Hepatocyte (in vitro differentiated cells): Measurements from ENCODE around the gene KIAA1671. TPM values are rescaled to one million over a fixed set of nuclear protein-coding genes. Genes with fewer than 3 reads are reported as not detected.

Experiments
- DNase-seq: peaks from one replicate; pipeline ENCODE4 v3.0.0-alpha.2; 2016; ENCODE audit warnings: low spot score
- H2AFZ ChIP-seq: fragments of 200-600 bp; sonication (generic); 2 replicates; pipeline ENCODE4 v1.6.0; 2016; ENCODE audit warnings: antibody characterized with exemption, mild to moderate bottlenecking
- H3K27ac ChIP-seq: fragments of 200-600 bp; sonication (generic); 2 replicates; pipeline ENCODE4 v1.5.1; 2016; ENCODE audit warnings: mild to moderate bottlenecking
- H3K27me3 ChIP-seq: fragments of 200-600 bp; sonication (generic); 2 replicates; pipeline ENCODE4 v1.6.1; 2016
- H3K36me3 ChIP-seq: fragments of 200-600 bp; sonication (generic); replicated peaks from 2 replicates; pipeline ENCODE4 v1.5.1; 2016; ENCODE audit warnings: low read depth; ENCODE audit not compliant: insufficient read depth
- H3K4me1 ChIP-seq: fragments of 200-600 bp; sonication (generic); 2 replicates; pipeline ENCODE4 v1.5.1; 2016; ENCODE audit warnings: mild to moderate bottlenecking, moderate library complexity; ENCODE audit not compliant: insufficient read depth
- H3K4me2 ChIP-seq: fragments of 200-600 bp; sonication (generic); 2 replicates; pipeline ENCODE4 v1.6.0; 2016
- H3K4me3 ChIP-seq: fragments of 200-600 bp; sonication (generic); 2 replicates; pipeline ENCODE4 v1.5.1; 2016; ENCODE audit warnings: mild to moderate bottlenecking
- H3K79me2 ChIP-seq: fragments of 200-600 bp; sonication (generic); 2 replicates; pipeline ENCODE4 v1.6.0; 2017; ENCODE audit warnings: mild to moderate bottlenecking
- H3K9me2 ChIP-seq: fragments of 200-600 bp; sonication (generic); replicated peaks from 2 replicates; pipeline ENCODE4 v1.6.0; 2017; ENCODE audit warnings: mild to moderate bottlenecking; ENCODE audit not compliant: insufficient read depth
- H3K9me3 ChIP-seq: fragments of 200-600 bp; sonication (generic); 2 replicates; pipeline ENCODE4 v1.5.1; 2016; ENCODE audit warnings: low read depth, mild to moderate bottlenecking
- H4K20me1 ChIP-seq: fragments of 200-600 bp; sonication (generic); 2 replicates; pipeline ENCODE4 v1.6.0; 2016; ENCODE audit warnings: mild to moderate bottlenecking; ENCODE audit not compliant: insufficient read depth, poor library complexity, severe bottlenecking
- EZH2 ChIP-seq: fragments of 200-600 bp; sonication (generic); IDR thresholded peaks from 2 replicates; pipeline ENCODE4 v1.6.1; 2016; ENCODE audit warnings: antibody characterized with exemption, mild to moderate bottlenecking, borderline replicate concordance
- EZH2phosphoT487 ChIP-seq: fragments of 200-600 bp; sonication (generic); IDR thresholded peaks from one replicate; pipeline ENCODE4 v1.6.1; 2018; ENCODE audit warnings: antibody characterized with exemption, mild to moderate bottlenecking, low read depth, moderate library complexity; ENCODE audit not compliant: unreplicated experiment, severe bottlenecking
- WGBS: methylation state at CpG from one replicate; pipeline ENCODE4 v1.1.6; 2016; ENCODE audit warnings: low lambda C conversion rate; ENCODE audit errors: missing lambda C conversion rate; 5-methylcytosine and 5-hydroxymethylcytosine counted together
- polyA plus RNA-seq: library from polyadenylated mRNA; unstranded; fragments of >200 nt; fragmentation: Nextera tagmentation; extraction: Ambion mirVana; gene quantifications from 2 replicates; pipeline ENCODE4 v1.2.1, GENCODE V29; 2016
- total RNA-seq: library from RNA; depleted of rRNA; stranded (reverse); fragments of >200 nt; gene quantifications from 2 replicates; pipeline ENCODE4 v1.2.3, GENCODE V29; 2014
- TF ChIP-seq, protein P1 (sequence below): fragments of 200-600 bp; sonication (generic); IDR thresholded peaks from 2 replicates; pipeline ENCODE4 v1.5.1; 2016; ENCODE audit warnings: antibody characterized with exemption, mild to moderate bottlenecking; ENCODE audit not compliant: poor library complexity

KIAA1671 gene
- total and polyA plus RNA-seq, 2 experiments from 2014 or later: 8.1 to 26.5 TPM

DNA sequence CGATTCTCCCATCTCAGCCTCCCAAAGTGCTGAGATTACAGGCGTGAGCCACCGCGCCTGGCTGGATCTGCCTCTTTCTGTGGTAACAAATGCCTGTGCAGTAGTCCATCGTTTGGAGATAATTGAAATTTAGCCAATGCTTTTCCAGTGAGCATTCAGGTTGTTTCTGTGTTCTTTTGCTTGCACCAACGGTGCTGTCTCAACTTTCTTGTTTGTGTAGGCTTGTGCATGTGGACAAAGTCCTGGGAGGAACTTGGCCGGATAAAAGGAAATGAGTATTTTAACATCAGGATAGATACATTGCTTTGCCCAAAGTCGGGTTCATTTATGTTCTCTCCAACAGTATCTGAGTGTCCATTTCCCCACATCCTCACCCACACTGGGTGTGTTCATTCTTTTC lies 85.7 kb downstream of the KIAA1671 start:
- DNase-seq: no peak
- H3K9me2 ChIP-seq: no peaks in the 10 kb centered on the region
- TF ChIP-seq EZH2 (no peak), EZH2phosphoT487 (no peak)
- TF ChIP-seq, protein P1, sequence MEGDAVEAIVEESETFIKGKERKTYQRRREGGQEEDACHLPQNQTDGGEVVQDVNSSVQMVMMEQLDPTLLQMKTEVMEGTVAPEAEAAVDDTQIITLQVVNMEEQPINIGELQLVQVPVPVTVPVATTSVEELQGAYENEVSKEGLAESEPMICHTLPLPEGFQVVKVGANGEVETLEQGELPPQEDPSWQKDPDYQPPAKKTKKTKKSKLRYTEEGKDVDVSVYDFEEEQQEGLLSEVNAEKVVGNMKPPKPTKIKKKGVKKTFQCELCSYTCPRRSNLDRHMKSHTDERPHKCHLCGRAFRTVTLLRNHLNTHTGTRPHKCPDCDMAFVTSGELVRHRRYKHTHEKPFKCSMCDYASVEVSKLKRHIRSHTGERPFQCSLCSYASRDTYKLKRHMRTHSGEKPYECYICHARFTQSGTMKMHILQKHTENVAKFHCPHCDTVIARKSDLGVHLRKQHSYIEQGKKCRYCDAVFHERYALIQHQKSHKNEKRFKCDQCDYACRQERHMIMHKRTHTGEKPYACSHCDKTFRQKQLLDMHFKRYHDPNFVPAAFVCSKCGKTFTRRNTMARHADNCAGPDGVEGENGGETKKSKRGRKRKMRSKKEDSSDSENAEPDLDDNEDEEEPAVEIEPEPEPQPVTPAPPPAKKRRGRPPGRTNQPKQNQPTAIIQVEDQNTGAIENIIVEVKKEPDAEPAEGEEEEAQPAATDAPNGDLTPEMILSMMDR: no peak
- H3K27ac ChIP-seq: no peak overlapping the region
- H3K4me3 ChIP-seq: no peak overlapping the region
- no peak overlapping the region for H2AFZ ChIP-seq
- 92% methylated on average over 8 of the region's 8 CpGs for WGBS
- H3K36me3 ChIP-seq: no peaks in the 10 kb centered on the region
- no peaks in the 10 kb centered on the region for H3K27me3 ChIP-seq
- no peaks in the 10 kb centered on the region for H3K79me2 ChIP-seq
- no peaks in the 10 kb centered on the region for H3K4me1 ChIP-seq
- no peaks in the 10 kb centered on the region for H4K20me1 ChIP-seq
- H3K4me2 ChIP-seq: no peak overlapping the region
- H3K9me3 ChIP-seq: no peaks in the 10 kb centered on the region

- Histone ChIP-seq H3K27me3 (no peaks in the 10 kb centered on the region), H3K4me1 (no peaks in the 10 kb centered on the region), H3K79me2 (no peaks in the 10 kb centered on the region), H3K4me3 (no peak overlapping the region), H3K4me2 (no peak overlapping the region), H3K9me2 (no peaks in the 10 kb centered on the region), H3K36me3 (no peaks in the 10 kb centered on the region), H2AFZ (no peak overlapping the region), H4K20me1 (no peaks in the 10 kb centered on the region), H3K27ac (no peak overlapping the region), H3K9me3 (no peaks in the 10 kb centered on the region)
- 94% methylated on average over 14 of the region's 15 CpGs for WGBS
- no peak for TF ChIP-seq EZH2
- no peak for TF ChIP-seq EZH2phosphoT487
- TF ChIP-seq, protein P1: no peak
- no peak for DNase-seq
Observed at GRCh38 chr22:25038771-25039170, 86.3 kb downstream of the KIAA1671 start.

DNA sequence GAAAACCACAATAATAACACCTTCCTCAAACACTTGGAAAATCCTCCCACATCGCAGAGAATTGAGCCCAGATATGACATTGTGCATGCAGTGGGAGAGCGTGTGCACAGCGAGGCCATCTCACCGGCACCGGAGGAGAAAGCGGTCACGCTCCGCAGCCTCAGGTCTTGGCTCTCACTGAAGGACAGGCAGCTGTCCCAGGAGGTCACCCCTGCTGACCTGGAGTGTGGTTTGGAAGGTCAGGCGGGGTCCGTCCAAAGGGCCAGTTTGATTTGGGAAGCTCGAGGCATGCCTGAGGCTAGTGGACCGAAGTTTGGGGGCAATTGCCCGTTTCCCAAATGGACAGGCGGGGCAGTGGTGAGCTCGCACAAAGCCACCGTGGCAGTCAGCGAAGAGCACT lies 86.7 kb downstream of the KIAA1671 start:
- H3K4me1 ChIP-seq: no peaks in the 10 kb centered on the region
- WGBS: 95% methylated on average over 17 of the region's 17 CpGs
- TF ChIP-seq EZH2 (no peak), EZH2phosphoT487 (no peak)
- TF ChIP-seq, protein P1: no peak
- DNase-seq: no peak
- no peaks in the 10 kb centered on the region for H3K9me2 ChIP-seq
- H3K79me2 ChIP-seq: no peaks in the 10 kb centered on the region
- H3K9me3 ChIP-seq: no peaks in the 10 kb centered on the region
- no peak overlapping the region for H3K27ac ChIP-seq
- H3K36me3 ChIP-seq: no peaks in the 10 kb centered on the region
- no peaks in the 10 kb centered on the region for H3K27me3 ChIP-seq
- H3K4me3 ChIP-seq: no peak overlapping the region
- H2AFZ ChIP-seq: no peak overlapping the region
- no peak overlapping the region for H3K4me2 ChIP-seq
- H4K20me1 ChIP-seq: no peaks in the 10 kb centered on the region

GRCh38 chr22:25039754-25040153 lies 87.2 kb downstream of the KIAA1671 start:
- Histone ChIP-seq H3K9me2 (no peaks in the 10 kb centered on the region), H3K9me3 (no peaks in the 10 kb centered on the region), H3K36me3 (no peaks in the 10 kb centered on the region), H3K27me3 (no peaks in the 10 kb centered on the region), H3K4me3 (no peak overlapping the region), H3K27ac (no peak overlapping the region), H2AFZ (no peak overlapping the region), H3K4me1 (no peaks in the 10 kb centered on the region), H4K20me1 (no peaks in the 10 kb centered on the region), H3K4me2 (no peak overlapping the region), H3K79me2 (no peaks in the 10 kb centered on the region)
- TF ChIP-seq, protein P1: no peak
- no peak for TF ChIP-seq EZH2
- no peak for TF ChIP-seq EZH2phosphoT487
- 90% methylated on average over 14 of the region's 14 CpGs for WGBS
- DNase-seq: no peak
